C4-2B (cell line): ENCODE results near the gene OR5B21.

ENCODE experiments used
- H3K27ac ChIP-seq: fragments of 450-650 bp; 2 replicates; pipeline ENCODE4 v1.5.1; 2017
- ZFX ChIP-seq: fragments of 450-650 bp; IDR thresholded peaks from 2 replicates; pipeline ENCODE4 v1.6.1; 2017
- TF ChIP-seq, protein P1 (sequence below): fragments of 450-650 bp; conservative IDR thresholded peaks from 2 replicates; pipeline ENCODE4 v1.5.1; 2017; ENCODE audit warnings: mild to moderate bottlenecking

The OR5B21 gene

DNA sequence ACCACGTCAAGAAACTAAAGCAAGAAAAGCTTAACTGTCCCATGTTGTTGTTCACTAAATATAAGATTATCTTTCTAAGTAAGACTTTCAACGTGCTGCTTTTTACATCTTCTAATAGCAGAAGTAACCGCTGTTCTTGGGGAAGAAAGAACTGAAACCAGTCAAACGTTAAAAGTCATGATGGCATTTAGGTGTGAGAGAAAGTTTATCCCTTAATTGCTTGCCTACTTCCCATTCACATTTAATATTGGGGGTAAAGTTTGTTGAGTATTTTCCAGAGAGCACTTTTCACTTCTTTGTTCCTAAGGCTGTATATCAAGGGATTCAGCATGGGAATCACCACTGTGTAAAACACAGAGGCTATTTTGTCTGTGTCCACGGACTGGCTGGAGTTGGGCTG, 970 bp downstream of the OR5B21 start:
- H3K27ac ChIP-seq = no peak overlapping the region
- TF ChIP-seq ZFX = no peak
- TF ChIP-seq, protein P1, sequence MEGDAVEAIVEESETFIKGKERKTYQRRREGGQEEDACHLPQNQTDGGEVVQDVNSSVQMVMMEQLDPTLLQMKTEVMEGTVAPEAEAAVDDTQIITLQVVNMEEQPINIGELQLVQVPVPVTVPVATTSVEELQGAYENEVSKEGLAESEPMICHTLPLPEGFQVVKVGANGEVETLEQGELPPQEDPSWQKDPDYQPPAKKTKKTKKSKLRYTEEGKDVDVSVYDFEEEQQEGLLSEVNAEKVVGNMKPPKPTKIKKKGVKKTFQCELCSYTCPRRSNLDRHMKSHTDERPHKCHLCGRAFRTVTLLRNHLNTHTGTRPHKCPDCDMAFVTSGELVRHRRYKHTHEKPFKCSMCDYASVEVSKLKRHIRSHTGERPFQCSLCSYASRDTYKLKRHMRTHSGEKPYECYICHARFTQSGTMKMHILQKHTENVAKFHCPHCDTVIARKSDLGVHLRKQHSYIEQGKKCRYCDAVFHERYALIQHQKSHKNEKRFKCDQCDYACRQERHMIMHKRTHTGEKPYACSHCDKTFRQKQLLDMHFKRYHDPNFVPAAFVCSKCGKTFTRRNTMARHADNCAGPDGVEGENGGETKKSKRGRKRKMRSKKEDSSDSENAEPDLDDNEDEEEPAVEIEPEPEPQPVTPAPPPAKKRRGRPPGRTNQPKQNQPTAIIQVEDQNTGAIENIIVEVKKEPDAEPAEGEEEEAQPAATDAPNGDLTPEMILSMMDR = no peak

DNA sequence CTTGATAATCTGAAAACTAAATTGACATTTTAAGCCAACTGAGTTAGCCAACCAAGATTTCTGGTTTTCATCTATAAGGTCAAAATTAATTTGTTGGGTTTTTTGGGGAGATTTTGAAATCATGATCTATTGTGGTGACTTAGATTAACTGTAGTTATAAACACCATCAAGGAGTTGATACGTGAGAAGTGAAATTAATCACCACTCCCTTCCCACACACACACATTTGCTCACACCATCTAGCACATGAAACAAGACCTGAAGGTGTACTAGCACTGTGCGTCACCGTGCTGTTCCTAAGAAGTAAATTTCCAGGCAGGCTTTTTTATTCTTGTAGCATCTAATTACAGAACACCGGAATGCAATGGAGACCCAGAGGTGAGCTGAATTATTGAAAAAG, 2.1 kb downstream of the OR5B21 start:
- H3K27ac ChIP-seq = no peak overlapping the region
- TF ChIP-seq, protein P1 = no peak
- no peak for TF ChIP-seq ZFX

DNA sequence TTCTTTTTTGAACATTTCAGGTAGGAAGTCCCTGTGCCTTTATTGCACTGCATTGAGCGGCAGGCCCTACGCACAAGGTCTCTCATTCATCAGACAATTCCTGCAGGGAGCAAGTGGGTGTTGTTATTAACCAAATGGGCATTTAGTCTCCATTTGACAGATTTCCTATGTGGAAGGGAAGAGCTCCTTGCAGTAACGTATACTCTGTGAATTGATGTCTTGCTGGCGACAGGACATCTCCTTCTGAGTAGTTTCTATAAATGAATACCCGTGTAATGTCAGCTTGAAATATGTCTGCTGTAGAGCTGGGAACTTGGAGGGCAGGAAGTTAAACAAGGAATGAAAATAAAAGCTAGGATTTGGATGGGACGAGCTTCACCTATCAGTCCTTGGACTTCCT, 3.7 kb downstream of the OR5B21 start:
- no peak overlapping the region for H3K27ac ChIP-seq
- TF ChIP-seq ZFX = no peak
- TF ChIP-seq, protein P1 = no peak

DNA sequence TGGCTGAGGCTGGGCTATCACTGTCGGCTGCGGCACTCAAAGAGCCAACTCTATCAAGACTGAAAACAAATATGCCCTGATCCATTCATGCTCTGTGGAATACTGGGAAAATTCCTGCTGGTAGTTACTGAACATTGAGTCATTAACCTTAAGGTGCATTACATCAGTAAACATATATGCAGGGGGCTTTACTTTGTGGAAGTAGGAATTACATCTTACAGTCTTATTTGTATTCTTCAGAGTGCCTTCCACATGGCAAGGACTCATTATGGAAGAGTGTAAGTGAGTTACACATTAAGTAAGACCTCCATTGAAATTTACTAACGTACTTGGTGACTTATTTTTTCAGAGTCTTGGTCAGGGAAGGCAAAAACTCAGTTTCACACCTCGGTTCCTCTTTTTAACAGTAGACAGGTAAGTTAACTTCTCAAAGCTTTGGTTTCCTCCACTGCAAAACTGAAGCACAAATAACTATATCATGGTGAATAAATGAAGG, 4.5 kb downstream of the OR5B21 start:
- TF ChIP-seq, protein P1 = no peak
- TF ChIP-seq ZFX = no peak
- H3K27ac ChIP-seq = no peak overlapping the region

DNA sequence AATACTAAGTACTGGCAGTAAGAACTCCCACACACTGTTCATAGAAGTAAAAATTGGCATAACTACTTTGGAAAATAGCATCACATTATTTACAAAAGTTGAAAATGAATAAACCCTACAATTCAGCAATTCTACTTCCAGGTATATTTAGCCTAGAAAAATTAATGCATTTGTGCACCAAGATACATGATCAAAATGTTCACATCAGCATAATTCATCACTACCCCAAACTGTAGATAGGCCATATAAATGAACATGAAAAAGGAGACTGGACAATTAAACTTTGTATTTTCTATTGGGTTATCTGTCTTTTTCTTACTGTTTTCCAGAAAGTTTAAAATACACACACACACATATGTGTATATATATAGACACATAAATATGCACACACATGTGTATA, 5.9 kb downstream of the OR5B21 start:
- no peak overlapping the region for H3K27ac ChIP-seq
- TF ChIP-seq ZFX = no peak
- TF ChIP-seq, protein P1 = no peak

DNA sequence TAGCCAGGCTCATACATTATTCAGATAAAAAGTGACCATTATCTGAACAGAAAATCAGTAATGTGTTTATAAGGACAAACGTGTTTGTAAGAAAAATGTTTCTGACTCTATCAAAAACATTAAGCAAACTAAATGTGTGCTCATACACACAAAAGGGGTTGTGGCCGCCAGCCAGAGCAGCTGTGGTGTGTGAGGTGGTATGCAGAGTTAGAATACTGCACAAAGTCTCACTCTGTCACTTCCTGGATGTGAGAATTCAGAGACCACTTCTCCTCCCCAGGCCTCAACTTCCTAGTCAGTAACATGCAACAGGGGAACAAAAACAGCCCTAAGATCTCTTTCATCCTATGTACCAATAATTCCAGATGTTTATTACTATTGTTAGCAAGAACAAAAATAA, 9.4 kb downstream of the OR5B21 start:
- TF ChIP-seq ZFX = no peak
- TF ChIP-seq, protein P1 = no peak

DNA sequence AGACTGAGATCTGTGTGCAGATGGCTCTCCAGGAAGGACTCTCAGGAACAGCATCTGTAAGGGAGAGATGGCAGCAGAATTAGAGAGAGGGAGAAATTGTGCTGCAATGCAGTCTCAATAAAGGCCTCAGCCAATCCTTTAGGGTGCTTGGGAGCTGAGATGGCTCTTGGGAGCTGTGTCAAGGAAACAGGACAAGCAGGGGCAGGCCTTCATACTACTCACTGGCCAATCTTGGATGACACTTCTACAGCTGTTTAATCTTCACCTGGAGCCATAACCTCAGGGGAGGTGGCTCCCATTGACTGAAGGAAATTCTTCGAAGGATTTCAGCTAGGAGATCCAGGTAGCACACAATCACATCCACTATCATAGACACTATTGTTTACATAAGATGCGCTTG, 10.0 kb downstream of the OR5B21 start:
- TF ChIP-seq ZFX = no peak
- TF ChIP-seq, protein P1 = no peak
- H3K27ac ChIP-seq = no peak overlapping the region

More for the DNA sequence above, 9.4 kb downstream of the OR5B21 start:
- no peak overlapping the region for H3K27ac ChIP-seq
